IMR-90 (cell line): ENCODE measurements around the gene GOLGA5. TPM values are rescaled to one million over a fixed set of nuclear protein-coding genes. Genes with fewer than 3 reads are reported as not detected.

Experiments used
- ATAC-seq: fragments of 200-7000 bp; cut with Tn5 transposase; 2 replicates; pipeline ENCODE4 v1.9.1; 2020; ENCODE audit warnings: low read depth, mild to moderate bottlenecking, moderate library complexity
- BruUV-seq: library from RNA; stranded (reverse); fragments of 400-500 nt; replicated peaks from 2 replicates; lab custom pipeline; 2021; lab: Mats Ljungman, UMichigan
- CTCF ChIA-PET: fragments of 300-600 bp; formaldehyde crosslinking; extraction: SDS; loops from one replicate; lab custom pipeline; 2021; ENCODE audit warnings: antibody characterized with exemption; lab: Yijun Ruan, JAX
- POLR2A ChIA-PET: fragments of 300-600 bp; sonication (Branson Sonifier 250); formaldehyde crosslinking; loops from one replicate; lab custom pipeline; 2022; ENCODE audit warnings: antibody characterized with exemption; ENCODE audit not compliant: unreplicated experiment; lab: Charles Lee
- DNase-seq: peaks from one replicate; pipeline ENCODE4 v3.0.0; 2013
- H2AFZ ChIP-seq: replicated peaks from 2 replicates; pipeline ENCODE3; 2013; ENCODE audit warnings: low read length, mild to moderate bottlenecking; ENCODE audit not compliant: poor library complexity
- H2AK5ac ChIP-seq: 2 replicates; pipeline ENCODE4 v1.6.1; 2013; ENCODE audit warnings: low read depth, low read length, inconsistent platforms
- H2AK9ac ChIP-seq: replicated peaks from 2 replicates; pipeline ENCODE3; 2013; ENCODE audit warnings: mild to moderate bottlenecking, low read depth, low read length, moderate library complexity; ENCODE audit not compliant: poor library complexity
- H2BK120ac ChIP-seq: 2 replicates; pipeline ENCODE4 v1.6.1; 2013; ENCODE audit warnings: low read depth, low read length, inconsistent platforms
- H2BK15ac ChIP-seq: 3 replicates; pipeline ENCODE4 v1.6.1; 2013; ENCODE audit warnings: low read depth, low read length, inconsistent platforms
- H2BK20ac ChIP-seq: 2 replicates; pipeline ENCODE4 v1.6.1; 2013; ENCODE audit warnings: low read depth, mild to moderate bottlenecking, inconsistent platforms, low read length, moderate library complexity
- H2BK5ac ChIP-seq: 2 replicates; pipeline ENCODE4 v1.6.1; 2013; ENCODE audit warnings: mild to moderate bottlenecking, low read depth, low read length, inconsistent platforms; ENCODE audit not compliant: poor library complexity, severe bottlenecking
- H3K14ac ChIP-seq: replicated peaks from 2 replicates; pipeline ENCODE4 v1.6.1; 2013; ENCODE audit warnings: low read depth, low read length, inconsistent platforms
- H3K18ac ChIP-seq: 2 replicates; pipeline ENCODE4 v1.6.1; 2013; ENCODE audit warnings: low read depth, low read length, control low read depth
- H3K23ac ChIP-seq: 2 replicates; pipeline ENCODE4 v1.6.1; 2013; ENCODE audit warnings: low read depth, low read length, inconsistent platforms
- H3K27ac ChIP-seq: 2 replicates; pipeline ENCODE4 v1.5.1; 2013; ENCODE audit warnings: mild to moderate bottlenecking, control low read depth, low read length; ENCODE audit not compliant: insufficient read depth
- H3K27me3 ChIP-seq: 2 replicates; pipeline ENCODE4 v1.6.1; 2013; ENCODE audit warnings: low read length; ENCODE audit not compliant: control insufficient read depth, insufficient read depth
- H3K36me3 ChIP-seq: 2 replicates; pipeline ENCODE4 v1.6.1; 2013; ENCODE audit warnings: low read length, mixed read lengths; ENCODE audit not compliant: control insufficient read depth, insufficient read depth
- H3K4ac ChIP-seq: 2 replicates; pipeline ENCODE4 v1.6.1; 2013; ENCODE audit warnings: low read depth, low read length, inconsistent platforms
- H3K4me1 ChIP-seq: 2 replicates; pipeline ENCODE4 v1.6.1; 2013; ENCODE audit warnings: low read length, mixed read lengths; ENCODE audit not compliant: control insufficient read depth, insufficient read depth
- H3K4me2 ChIP-seq: 2 replicates; pipeline ENCODE4 v1.6.1; 2013; ENCODE audit warnings: low read depth, mild to moderate bottlenecking, control low read depth, low read length, moderate library complexity
- H3K4me3 ChIP-seq: 2 replicates; pipeline ENCODE4 v1.5.1; 2013; ENCODE audit warnings: low read depth, mild to moderate bottlenecking, control low read depth, low read length, moderate library complexity; ENCODE audit not compliant: insufficient read depth
- H3K56ac ChIP-seq: 2 replicates; pipeline ENCODE4 v1.6.1; 2013; ENCODE audit warnings: low read length, inconsistent platforms; ENCODE audit not compliant: insufficient read depth; ENCODE audit errors: extremely low read depth
- H3K79me1 ChIP-seq, 2 experiments: 2 replicates each; pipeline ENCODE4 v1.6.1; 2013; ENCODE audit warnings: low read length in 2 of 2, inconsistent platforms in 1 of 2, low read depth in 1 of 2
- H3K9ac ChIP-seq: 2 replicates; pipeline ENCODE4 v1.6.1; 2013; ENCODE audit warnings: low read depth, low read length, control low read depth
- H3K9me1 ChIP-seq: 2 replicates; pipeline ENCODE4 v1.6.1; 2013; ENCODE audit warnings: low read length, inconsistent platforms; ENCODE audit not compliant: insufficient read depth
- H3K9me3 ChIP-seq: 2 replicates; pipeline ENCODE4 v1.6.1; 2013; ENCODE audit warnings: low read length; ENCODE audit not compliant: control insufficient read depth, insufficient read depth
- H4K20me1 ChIP-seq: 2 replicates; pipeline ENCODE4 v1.6.1; 2013; ENCODE audit warnings: low read length, inconsistent platforms; ENCODE audit not compliant: insufficient read depth
- H4K5ac ChIP-seq: 2 replicates; pipeline ENCODE4 v1.6.1; 2013; ENCODE audit warnings: mild to moderate bottlenecking, low read depth, low read length, control low read depth
- H4K8ac ChIP-seq, 2 experiments: 2 replicates each; pipeline ENCODE4 v1.6.1; 2013; ENCODE audit warnings: low read depth in 2 of 2, low read length in 2 of 2, control low read depth in 1 of 2, inconsistent platforms in 1 of 2
- H4K91ac ChIP-seq: 2 replicates; pipeline ENCODE4 v1.6.1; 2013; ENCODE audit warnings: low read depth, low read length, inconsistent platforms; ENCODE audit not compliant: insufficient read depth
- BHLHE40 ChIP-seq: fragments of 150-350 bp; IDR thresholded peaks from 2 replicates; pipeline ENCODE4 v1.6.1; 2016; ENCODE audit warnings: mild to moderate bottlenecking, low read depth, low read length
- CEBPB ChIP-seq: IDR thresholded peaks from 2 replicates; pipeline ENCODE4 v1.6.1; 2012; ENCODE audit warnings: low read depth, low read length, improper control_type of control experiment
- CHD1 ChIP-seq: IDR thresholded peaks from 2 replicates; pipeline ENCODE4 v1.6.1; 2012; ENCODE audit warnings: low read depth, low read length, improper control_type of control experiment
- CTCF ChIP-seq: conservative IDR thresholded peaks from 2 replicates; pipeline ENCODE4 v1.5.1; 2012; ENCODE audit warnings: mild to moderate bottlenecking, low read depth, low read length, improper control_type of control experiment
- ELK1 ChIP-seq: fragments of 150-350 bp; IDR thresholded peaks from 2 replicates; pipeline ENCODE4 v1.6.1; 2016; ENCODE audit warnings: low read depth, mild to moderate bottlenecking, low read length, moderate library complexity, borderline replicate concordance
- FOS ChIP-seq: fragments of 150-350 bp; IDR thresholded peaks from 2 replicates; pipeline ENCODE4 v1.6.1; 2016; ENCODE audit warnings: low read depth, low read length
- MAFK ChIP-seq: IDR thresholded peaks from 2 replicates; pipeline ENCODE4 v1.6.1; 2012; ENCODE audit warnings: low read depth, low read length, improper control_type of control experiment
- MAZ ChIP-seq: IDR thresholded peaks from 2 replicates; pipeline ENCODE4 v1.6.1; 2012; ENCODE audit warnings: low read depth, mild to moderate bottlenecking, low read length, improper control_type of control experiment, moderate library complexity, borderline replicate concordance
- MXI1 ChIP-seq: IDR thresholded peaks from 2 replicates; pipeline ENCODE4 v1.6.1; 2012; ENCODE audit warnings: low read depth, mild to moderate bottlenecking, low read length, moderate library complexity, borderline replicate concordance
- NFE2L2 ChIP-seq: fragments of 150-350 bp; IDR thresholded peaks from 2 replicates; pipeline ENCODE4 v1.6.1; 2016; ENCODE audit warnings: low read depth, mild to moderate bottlenecking, low read length
- POLR2A ChIP-seq: IDR thresholded peaks from 2 replicates; pipeline ENCODE4 v1.6.1; 2012; ENCODE audit warnings: mild to moderate bottlenecking, low read depth, low read length
- RAD21 ChIP-seq: IDR thresholded peaks from 2 replicates; pipeline ENCODE4 v1.6.1; 2012; ENCODE audit warnings: low read length, improper control_type of control experiment
- RCOR1 ChIP-seq: IDR thresholded peaks from 2 replicates; pipeline ENCODE4 v1.6.1; 2012; ENCODE audit warnings: mild to moderate bottlenecking, low read length, improper control_type of control experiment; ENCODE audit not compliant: insufficient replicate concordance
- RFX5 ChIP-seq: IDR thresholded peaks from 2 replicates; pipeline ENCODE4 v1.8.0; 2012; ENCODE audit warnings: low read depth, mild to moderate bottlenecking, low read length, moderate library complexity
- SMC3 ChIP-seq: fragments of 150-350 bp; IDR thresholded peaks from 2 replicates; pipeline ENCODE4 v1.6.1; 2016; ENCODE audit warnings: low read depth, mild to moderate bottlenecking, antibody characterized with exemption, low read length, moderate library complexity
- USF2 ChIP-seq: fragments of 150-350 bp; IDR thresholded peaks from 2 replicates; pipeline ENCODE4 v1.6.1; 2017; ENCODE audit warnings: mild to moderate bottlenecking, antibody characterized with exemption, low read length, low read depth
- WGBS, 2 experiments: methylation state at CpG; one replicate each; pipeline versions ENCODE4 v1.1.5 to v1.1.7; 2013; ENCODE audit warnings: missing lambda C conversion rate in 2 of 2; ENCODE audit not compliant: insufficient read length in 1 of 2; ENCODE audit errors: extremely low coverage in 2 of 2; 5-methylcytosine and 5-hydroxymethylcytosine counted together
- dilution Hi-C: fragments of 300-500 bp; cut with HindIII; formaldehyde crosslinking; loops from one replicate; pipeline ENCODE4 v1.14.3; 2018; ENCODE audit warnings: low sequenced_read_pairs; ENCODE audit not compliant: unreplicated experiment
- in situ Hi-C: fragments of 300-500 bp; cut with MboI; formaldehyde crosslinking; loops from 3 replicates; pipeline ENCODE4 v1.14.3; 2019; ENCODE audit warnings: low sequenced_read_pairs, inconsistent platforms, mixed read lengths
- intact Hi-C: fragments of 100-400 bp; cut with micrococcal nuclease; formaldehyde crosslinking; loops from 2 replicates; pipeline ENCODE4 v1.10.0; 2022
- polyA plus RNA-seq, 3 experiments: library from polyadenylated mRNA; depleted of rRNA; stranded (reverse); fragments of >200 nt; gene quantifications; 2 replicates each; pipeline ENCODE4 v1.2.3, GENCODE V29; 2012; ENCODE audit warnings: low replicate concordance in 1 of 3
- total RNA-seq: library from RNA; depleted of rRNA; stranded (reverse); fragments of >200 nt; gene quantifications from 2 replicates; pipeline ENCODE4 v1.2.3, GENCODE V29; 2012

GOLGA5 gene
- total and polyA plus RNA-seq, 2 of the 4 experiments (the other 2 are of a cell fraction): 35.0 to 59.5 TPM

- WGBS, 2 experiments: no CpG with 5 or more reads among the region's 6 CpGs
These were observed 53.2 kb downstream of the GOLGA5 start for GRCh38 chr14:92847278-92847677.

More at GRCh38 chr14:92847278-92847677, 53.2 kb downstream of the GOLGA5 start:
- peaks cover 2% of the 10 kb centered on the region; the same call in 1 of the 2 replicates for H3K4me1 ChIP-seq
- no peak overlapping the region for H4K5ac ChIP-seq
- no peak overlapping the region for H3K27ac ChIP-seq
- no peak overlapping the region for H2BK15ac ChIP-seq
- H3K4me3 ChIP-seq: no peak overlapping the region
- H3K4ac ChIP-seq: no peak overlapping the region
- BruUV-seq: no TSS peak
- no peak overlapping the region for H3K18ac ChIP-seq
- no peak overlapping the region for H3K56ac ChIP-seq
- H4K91ac ChIP-seq: no peak overlapping the region
- no peak for ATAC-seq
- no peaks in the 10 kb centered on the region for H4K20me1 ChIP-seq
- ChIA-PET POLR2A (no interaction called here), CTCF (no interaction called here)
- H2BK5ac ChIP-seq: no peak overlapping the region
- no peak overlapping the region for H3K9ac ChIP-seq
- dilution Hi-C loops (no loop called here), intact Hi-C loops (no loop called here), in situ Hi-C loops (no loop called here)
- no peaks in the 10 kb centered on the region for H3K9me3 ChIP-seq
- no peaks in the 10 kb centered on the region for H3K9me1 ChIP-seq
- H4K8ac ChIP-seq: no peak overlapping the region
- no peak overlapping the region for H2AFZ ChIP-seq
- H2AK9ac ChIP-seq: no peak overlapping the region
- peaks cover 1% of the 10 kb centered on the region; the same call in 1 of the 2 replicates for H3K36me3 ChIP-seq
- no peak overlapping the region for H3K4me2 ChIP-seq
- no peak overlapping the region for H3K23ac ChIP-seq
- no peak overlapping the region for H2AK5ac ChIP-seq
- no peaks in the 10 kb centered on the region for H3K79me1 ChIP-seq
- H2BK20ac ChIP-seq: no peak overlapping the region
- no peak overlapping the region for H3K14ac ChIP-seq
- H2BK120ac ChIP-seq: no peak overlapping the region
- TF ChIP-seq CHD1 (no peak), NFE2L2 (no peak), FOS (no peak), BHLHE40 (no peak), USF2 (no peak), RFX5 (no peak), RCOR1 (no peak), ELK1 (no peak), POLR2A (no peak), MAFK (no peak), MAZ (no peak), MXI1 (no peak), CEBPB (no peak), RAD21 (no peak), CTCF (no peak), SMC3 (no peak)
- H3K27me3 ChIP-seq: 0 out of 2 replicates have a peak, but pooled peaks cover 2% of the 10 kb centered on the region
- no peak for DNase-seq
